Measurements from ENCODE around the gene RASSF6.

- no peak for TF ChIP-seq CTCF (IDR thresholded peaks at IDR 0.05; ENCODE audit: low read depth, low read length, poor library complexity, severe bottlenecking)
- no peak for TF ChIP-seq EZH2phosphoT487 (IDR thresholded peaks at IDR 0.05; ENCODE audit: borderline replicate concordance, low read length)
These were observed 12.7 kb downstream of the RASSF6 start for GRCh38 chr4:73607375-73608033.

All from DOHH2 (cell line).